MV-4-11 (cell line): ENCODE results near the gene RFXAP.

ENCODE experiments used
- DNase-seq: peaks from one replicate; lab custom pipeline; 2025; lab: John Stamatoyannopoulos, UW

RFXAP gene

GRCh38 chr13:36817996-36818803 lies 822 bp upstream of the RFXAP start:
- no peak for DNase-seq

GRCh38 chr13:36819739-36820090 lies 693 bp downstream of the RFXAP start:
- peak; percentile 17 for DNase-seq

GRCh38 chr13:36820222-36820621 lies 1.2 kb downstream of the RFXAP start:
- peak; percentile 55 for DNase-seq

GRCh38 chr13:36822785-36823184 lies 3.8 kb downstream of the RFXAP start:
- peak; percentile 21 for DNase-seq

GRCh38 chr13:36829753-36830152 lies 10.7 kb downstream of the RFXAP start:
- DNase-seq, result no peak

- no peak for DNase-seq
Observed at GRCh38 chr13:36831291-36831690, 12.3 kb downstream of the RFXAP start.

- DNase-seq, result no peak
Observed at GRCh38 chr13:36834299-36834698, 15.3 kb downstream of the RFXAP start.

GRCh38 chr13:36837354-36838092 lies 18.5 kb downstream of the RFXAP start:
- DNase-seq, result no peak

GRCh38 chr13:36839281-36839680 lies 20.3 kb downstream of the RFXAP start:
- DNase-seq, result no peak

- DNase-seq, result no peak
Observed at GRCh38 chr13:36839981-36840380, 21.0 kb downstream of the RFXAP start.

GRCh38 chr13:36840718-36841250 lies 21.8 kb downstream of the RFXAP start:
- DNase-seq, result no peak

- DNase-seq, result peak; percentile 11
Observed at GRCh38 chr13:36841391-36841790, 22.4 kb downstream of the RFXAP start.

- DNase-seq, result no peak
Observed at GRCh38 chr13:36847606-36848005, 28.6 kb downstream of the RFXAP start.

GRCh38 chr13:36848199-36848982 lies 29.4 kb downstream of the RFXAP start:
- DNase-seq, result peak; percentile 45

GRCh38 chr13:36850790-36851438 lies 31.9 kb downstream of the RFXAP start:
- DNase-seq, result peak; percentile 46

GRCh38 chr13:36857253-36857652 lies 38.2 kb downstream of the RFXAP start:
- DNase-seq, result no peak

- DNase-seq, result peak; percentile 65
Observed at GRCh38 chr13:36858290-36858689, 39.3 kb downstream of the RFXAP start.

GRCh38 chr13:36859259-36859658 lies 40.2 kb downstream of the RFXAP start:
- no peak for DNase-seq

- peak; percentile 53 for DNase-seq
Observed at GRCh38 chr13:36862002-36862685, 43.1 kb downstream of the RFXAP start.

- DNase-seq, result no peak
Observed at GRCh38 chr13:36862722-36863121, 43.7 kb downstream of the RFXAP start.

GRCh38 chr13:36865265-36865664 lies 46.2 kb downstream of the RFXAP start:
- no peak for DNase-seq
